Peyer's patch (tissue), 4 donors: ENCODE results near the gene TMEM9. TPM values are rescaled to one million over a fixed set of nuclear protein-coding genes. Genes with fewer than 3 reads are reported as not detected.

Experiments
- DNase-seq, 3 donors: peaks; one replicate each; pipeline ENCODE4 v3.0.0-alpha.2; 2017 to 2019
- H3K27ac ChIP-seq, 4 donors: fragments of 200-600 bp; sonication (generic); one replicate each; pipeline ENCODE4 v1.5.1; 2016 to 2019
- H3K27me3 ChIP-seq, 2 donors: fragments of 200-600 bp; sonication (generic); one replicate each; pipeline ENCODE4 v1.5.1; 2019
- H3K36me3 ChIP-seq, 3 donors: fragments of 200-600 bp; sonication (generic); one replicate each; pipeline ENCODE4 v1.5.1; 2016 to 2019
- H3K4me1 ChIP-seq, 4 donors: fragments of 200-600 bp; sonication (generic); one replicate each; pipeline ENCODE4 v1.5.1; 2016 to 2019
- H3K4me3 ChIP-seq, 4 donors: fragments of 200-600 bp; sonication (generic); 1 replicate in 3 of 4; 2 replicates in 1 of 4; pipeline ENCODE4 v1.5.1; 2016 to 2019; ENCODE audit warnings: mild to moderate bottlenecking in 1 of 4
- H3K9me3 ChIP-seq, 4 donors: fragments of 200-600 bp; sonication (generic); one replicate each; pipeline ENCODE4 v1.5.1; 2016 to 2019; ENCODE audit warnings: mild to moderate bottlenecking in 1 of 4
- CTCF ChIP-seq, 6 experiments: fragments of 450-650 bp in 4 of 6; fragments of 200-600 bp in 2 of 6; sonication (generic) in 1 of 6; IDR thresholded peaks; one replicate each; pipeline ENCODE4 v1.5.1; 2017 to 2019; ENCODE audit warnings: antibody characterized with exemption in 6 of 6, mild to moderate bottlenecking in 3 of 6, moderate library complexity in 1 of 6
- POLR2A ChIP-seq, 2 donors: fragments of 450-650 bp; IDR thresholded peaks; one replicate each; pipeline ENCODE4 v1.5.1; 2017; ENCODE audit warnings: antibody characterized with exemption in 2 of 2, mild to moderate bottlenecking in 2 of 2, moderate library complexity in 2 of 2
- total RNA-seq, 4 donors: library from RNA; depleted of rRNA; stranded (reverse); fragments of >200 nt; gene quantifications; one replicate each; pipeline ENCODE4 v1.1.0, GENCODE V29; 2016

Gene TMEM9
- 10 to 100 TPM; 20.6 to 32.3 (median 27.1) TPM for total RNA-seq

- Histone ChIP-seq H3K27ac (peak within 1 kb of the TSS; percentile 20 to 81 (median 66)), H3K36me3 (peaks cover 0 to 5% (median 0%) of the 10 kb centered on the region in 3 donors), H3K4me1 (peaks cover 0 to 12% (median 3%) of the 10 kb centered on the region in 4 donors), H3K9me3 (no peaks in the 10 kb centered on the region), H3K27me3 (no peaks in the 10 kb centered on the region), H3K4me3 (peak within 1 kb of the TSS; percentile 65 to 94 (median 85))
- TF ChIP-seq CTCF (IDR thresholded peaks at IDR 0.05) (no peak), POLR2A (IDR thresholded peaks at IDR 0.05) (no peak)
- peak; percentile 98 to 99 (median 98) for DNase-seq
These were observed at the start of gene TMEM9 for GRCh38 chr1:201154389-201155165. TMEM9 (minus strand) TSS chr1:201154474; CDS start chr1:201153923, 551 bp downstream.

GRCh38 chr1:201198598-201198997 lies 44.3 kb upstream of the TMEM9 start:
- DNase-seq: no peak
- H3K27me3 ChIP-seq: no peaks in the 10 kb centered on the region
- H3K9me3 ChIP-seq: no peaks in the 10 kb centered on the region
- H3K4me1 ChIP-seq: no peaks in the 10 kb centered on the region
- H3K4me3 ChIP-seq: no peak overlapping the region
- no peak overlapping the region for H3K27ac ChIP-seq
- H3K36me3 ChIP-seq: no peaks in the 10 kb centered on the region
- TF ChIP-seq POLR2A (IDR thresholded peaks at IDR 0.05) (no peak), CTCF (IDR thresholded peaks at IDR 0.05) (no peak)

GRCh38 chr1:201194046-201194445 lies 39.8 kb upstream of the TMEM9 start:
- no peak for TF ChIP-seq POLR2A (IDR thresholded peaks at IDR 0.05)
- no peak for TF ChIP-seq CTCF (IDR thresholded peaks at IDR 0.05)
- no peak for DNase-seq

GRCh38 chr1:201192261-201192788 lies 38.1 kb upstream of the TMEM9 start:
- Histone ChIP-seq H3K27me3 (no peaks in the 10 kb centered on the region), H3K4me3 (no peak overlapping the region), H3K9me3 (no peaks in the 10 kb centered on the region), H3K27ac (no peak overlapping the region), H3K36me3 (no peaks in the 10 kb centered on the region), H3K4me1 (no peaks in the 10 kb centered on the region)
- TF ChIP-seq CTCF (IDR thresholded peaks at IDR 0.05) (no peak), POLR2A (IDR thresholded peaks at IDR 0.05) (no peak)
- no peak for DNase-seq

More at GRCh38 chr1:201194046-201194445, 39.8 kb upstream of the TMEM9 start:
- H3K4me1 ChIP-seq: no peaks in the 10 kb centered on the region
- H3K27me3 ChIP-seq: no peaks in the 10 kb centered on the region
- H3K9me3 ChIP-seq: no peaks in the 10 kb centered on the region
- no peaks in the 10 kb centered on the region for H3K36me3 ChIP-seq
- no peak overlapping the region for H3K4me3 ChIP-seq
- H3K27ac ChIP-seq: no peak overlapping the region

GRCh38 chr1:201191653-201192260 lies 37.5 kb upstream of the TMEM9 start:
- Histone ChIP-seq H3K4me1 (no peaks in the 10 kb centered on the region), H3K36me3 (no peaks in the 10 kb centered on the region), H3K27ac (no peak overlapping the region), H3K4me3 (no peak overlapping the region), H3K9me3 (no peaks in the 10 kb centered on the region), H3K27me3 (no peaks in the 10 kb centered on the region)
- TF ChIP-seq POLR2A (IDR thresholded peaks at IDR 0.05): no peak
- no peak for TF ChIP-seq CTCF (IDR thresholded peaks at IDR 0.05)
- no peak for DNase-seq
